Raji (cell line): Measurements from ENCODE around the gene OR56B4.

Experiments
- POLR2A ChIP-seq: IDR thresholded peaks from 2 replicates; pipeline ENCODE4 v1.6.1; 2011; ENCODE audit warnings: low read depth, low read length, control low read depth; ENCODE audit not compliant: insufficient read depth

Gene OR56B4

GRCh38 chr11:6132431-6132830, 24.9 kb downstream of the OR56B4 start:
- TF ChIP-seq POLR2A, result no peak

GRCh38 chr11:6142936-6143335, 35.5 kb downstream of the OR56B4 start:
- no peak for TF ChIP-seq POLR2A

GRCh38 chr11:6151117-6151516, 43.6 kb downstream of the OR56B4 start:
- no peak for TF ChIP-seq POLR2A

GRCh38 chr11:6152126-6152525, 44.6 kb downstream of the OR56B4 start:
- TF ChIP-seq POLR2A, result no peak

GRCh38 chr11:6156628-6157359, 49.3 kb downstream of the OR56B4 start:
- no peak for TF ChIP-seq POLR2A
